ENCODE data around the gene FBXL5. TPM values are rescaled to one million over a fixed set of nuclear protein-coding genes. Genes with fewer than 3 reads are reported as not detected.

Gene FBXL5
- total and polyA plus RNA-seq, 9 of the 15 experiments (the other 6 are each of a cell fraction or from before 2014, with no cell fraction given): 6.0 to 35.2 (median 22.1) TPM

- ATAC-seq (no peak), DNase-seq (ENCODE audit: extremely low read depth in 1 of 4, low spot score in 3 of 4) (no peak), FAIRE-seq (no peak)
- in situ Hi-C loops (cut with MboI) (no loop called here), intact Hi-C loops (cut with micrococcal nuclease) (no loop called here)
- 54% methylated on average over 23 of the region's 43 CpGs for WGBS (ENCODE audit: insufficient coverage, low coverage, missing lambda C conversion rate)
- Histone ChIP-seq H3K4me1 (replicated peaks in 1 of 2; ENCODE audit: control insufficient read depth in 2 of 2, insufficient read depth in 2 of 2, low read length in 2 of 2) (no peaks in the 10 kb centered on the region), H3K27ac (ENCODE audit: extremely low read depth, low read depth, low read length) (no peak within 1 kb of the TSS), H3K9me3 (replicated peaks; ENCODE audit: control insufficient read depth, insufficient read depth, low read depth, low read length) (0 out of 2 replicates have a peak, but pooled peaks cover 3% of the 10 kb centered on the region), H3K9ac (ENCODE audit: insufficient read depth in 1 of 2, low read depth in 2 of 2, low read length in 2 of 2) (no peak within 1 kb of the TSS), H3K36me3 (ENCODE audit: control insufficient read depth, insufficient read depth, low read length) (no peaks in the 10 kb centered on the region), H3K27me3 (ENCODE audit: control insufficient read depth in 2 of 2, insufficient read depth in 2 of 2, low read length in 2 of 2) (peaks cover 0 to 8% of the 10 kb centered on the region in 2 experiments; a peak in 3 of 5 replicates), H3K4me3 (no peak within 1 kb of the TSS), H3K79me2 (ENCODE audit: control insufficient read depth, insufficient read depth, low read length) (no peaks in the 10 kb centered on the region), H2AFZ (ENCODE audit: low read depth, low read length) (no peak within 1 kb of the TSS), H4K20me1 (replicated peaks; ENCODE audit: control insufficient read depth, insufficient read depth, low read length) (no peaks in the 10 kb centered on the region), H3K9me1 (ENCODE audit: control insufficient read depth, insufficient read depth, low read length) (no peaks in the 10 kb centered on the region), H3K4me2 (ENCODE audit: insufficient read depth, low read length) (no peak within 1 kb of the TSS)
- TF ChIP-seq ZBTB33 (CRISPR knock-in tag; IDR thresholded peaks at IDR 0.05) (peak; percentile 34; the same call in 1 of the 2 replicates), FOS (IDR thresholded peaks at IDR 0.05; ENCODE audit: extremely low read depth, insufficient read length) (no peak)
- ChIA-PET POLR2A (no interaction called here), CTCF (ENCODE audit: low intra/inter-chr PET ratio) (no interaction called here)
- BruUV-seq (replicated peaks): no TSS peak
Observed at GRCh38 chr4:15702941-15703403, 47.8 kb upstream of the FBXL5 start, which contains the start of gene BST1. TSS of gene BST1 (plus strand) at chr4:15703065. CDS start at chr4:15703145, 80 bp downstream.

GRCh38 chr4:15696866-15697265 is 41.7 kb upstream of the FBXL5 start:
- Histone ChIP-seq H3K9me1 (ENCODE audit: control insufficient read depth, insufficient read depth, low read length) (no peaks in the 10 kb centered on the region), H4K20me1 (replicated peaks; ENCODE audit: control insufficient read depth, insufficient read depth, low read length) (no peaks in the 10 kb centered on the region), H3K27ac (ENCODE audit: extremely low read depth, low read depth, low read length) (no peak overlapping the region), H2AFZ (ENCODE audit: low read depth, low read length) (no peak overlapping the region), H3K9me3 (replicated peaks; ENCODE audit: control insufficient read depth, insufficient read depth, low read depth, low read length) (peaks cover 3% of the 10 kb centered on the region; the same call in 1 of the 2 replicates), H3K9ac (ENCODE audit: insufficient read depth in 1 of 2, low read depth in 2 of 2, low read length in 2 of 2) (no peak overlapping the region), H3K4me1 (replicated peaks in 1 of 2; ENCODE audit: control insufficient read depth in 2 of 2, insufficient read depth in 2 of 2, low read length in 2 of 2) (no peaks in the 10 kb centered on the region), H3K79me2 (ENCODE audit: control insufficient read depth, insufficient read depth, low read length) (no peaks in the 10 kb centered on the region), H3K4me2 (ENCODE audit: insufficient read depth, low read length) (no peak overlapping the region), H3K36me3 (ENCODE audit: control insufficient read depth, insufficient read depth, low read length) (no peaks in the 10 kb centered on the region), H3K27me3 (ENCODE audit: control insufficient read depth in 2 of 2, insufficient read depth in 2 of 2, low read length in 2 of 2) (peaks cover 8 to 12% of the 10 kb centered on the region in 2 experiments; a peak in 4 of 5 replicates), H3K4me3 (no peak overlapping the region)
- FAIRE-seq (no peak), ATAC-seq (no peak), DNase-seq (ENCODE audit: extremely low read depth in 1 of 4, low spot score in 3 of 4) (no peak)
- CTCF ChIA-PET (ENCODE audit: low intra/inter-chr PET ratio): no interaction called here
- WGBS (ENCODE audit: insufficient coverage, low coverage, missing lambda C conversion rate): 29% methylated on average over 1 of the region's 1 CpG
- BruUV-seq (replicated peaks): no TSS peak
- in situ Hi-C loops (cut with MboI): no loop called here
- intact Hi-C loops (cut with micrococcal nuclease): no loop called here
- POLR2A ChIA-PET: no interaction called here
- TF ChIP-seq SUPT5H (IDR thresholded peaks at IDR 0.05): no peak
- no peak for TF ChIP-seq PBX2 (CRISPR knock-in tag; IDR thresholded peaks at IDR 0.05; ENCODE audit: low read depth)
- no peak for TF ChIP-seq PBX2 (tag; conservative IDR thresholded peaks at IDR 0.05; ENCODE audit: low read depth)
- no peak for TF ChIP-seq NKRF (IDR thresholded peaks at IDR 0.05; ENCODE audit: borderline replicate concordance)
- no peak for TF ChIP-seq ETS1 (conservative IDR thresholded peaks at IDR 0.05; ENCODE audit: control insufficient read depth, low read depth, low read length)
